ENCODE measurements around the gene CDK9.
"Not testable (repeated sequence)": the region's sequence is repeated elsewhere in the genome, so short reads cannot be mapped to it uniquely, and the experiment has no call there.

Gene CDK9

DNA sequence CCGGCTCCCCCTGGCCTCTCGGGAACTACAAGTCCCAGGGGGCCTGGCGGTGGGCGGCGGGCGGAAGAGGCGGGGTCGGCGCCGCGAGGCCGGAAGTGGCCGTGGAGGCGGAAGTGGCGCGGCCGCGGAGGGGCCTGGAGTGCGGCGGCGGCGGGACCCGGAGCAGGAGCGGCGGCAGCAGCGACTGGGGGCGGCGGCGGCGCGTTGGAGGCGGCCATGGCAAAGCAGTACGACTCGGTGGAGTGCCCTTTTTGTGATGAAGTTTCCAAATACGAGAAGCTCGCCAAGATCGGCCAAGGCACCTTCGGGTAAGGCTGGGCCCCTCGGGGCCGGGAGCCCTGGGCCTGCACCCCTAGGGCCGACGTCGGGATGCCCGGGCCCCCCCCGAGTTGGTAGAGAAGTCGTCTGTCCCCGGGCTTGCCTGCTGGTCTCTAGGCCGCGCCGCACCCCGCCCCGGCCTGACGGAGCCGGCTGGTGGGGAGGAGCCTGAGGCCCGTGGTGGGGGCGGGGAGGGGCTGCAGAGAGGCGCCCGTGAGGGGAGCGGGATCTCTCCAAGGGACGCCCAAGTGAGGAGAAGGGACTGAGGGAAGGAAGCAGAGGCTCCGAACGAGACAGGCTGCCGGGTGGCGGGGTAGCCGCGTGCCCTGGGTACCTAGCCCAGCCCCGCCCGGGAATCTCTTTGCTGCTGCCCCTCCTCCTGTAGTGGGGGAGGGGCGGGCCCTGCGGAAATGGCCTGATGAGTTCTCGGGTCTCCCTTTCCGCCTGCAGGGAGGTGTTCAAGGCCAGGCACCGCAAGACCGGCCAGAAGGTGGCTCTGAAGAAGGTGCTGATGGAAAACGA lies at the start of gene CDK9:
Gene CDK9 (plus strand): TSS at position 102 of the 840 bp plus-strand sequence. CDS start 115 bp downstream, at position 217.
- peak; percentile 89 for DNase-seq (ENCODE audit: low read depth)

DNA sequence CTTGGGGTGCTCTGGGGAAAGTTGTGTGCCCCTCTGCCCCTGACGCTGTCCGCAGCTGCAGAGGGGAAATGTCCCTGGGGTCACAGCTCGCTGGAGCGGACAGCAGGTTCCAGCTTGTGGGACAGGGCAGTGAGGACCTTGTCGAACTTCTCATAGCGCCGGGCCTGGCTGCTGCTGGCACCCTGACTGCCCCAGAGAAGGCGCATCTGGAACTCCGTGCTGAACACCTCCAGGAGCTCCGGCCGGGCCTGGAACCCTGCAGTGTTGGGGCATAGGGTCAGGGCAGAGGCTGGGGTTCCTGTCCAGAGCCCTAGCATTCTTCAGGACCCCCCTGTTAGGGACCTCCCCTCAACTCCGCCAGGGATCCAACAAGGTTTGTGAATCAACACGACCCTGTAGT lies 47.2 kb upstream of the CDK9 start:
- no peak for DNase-seq (ENCODE audit: low read depth)

DNA sequence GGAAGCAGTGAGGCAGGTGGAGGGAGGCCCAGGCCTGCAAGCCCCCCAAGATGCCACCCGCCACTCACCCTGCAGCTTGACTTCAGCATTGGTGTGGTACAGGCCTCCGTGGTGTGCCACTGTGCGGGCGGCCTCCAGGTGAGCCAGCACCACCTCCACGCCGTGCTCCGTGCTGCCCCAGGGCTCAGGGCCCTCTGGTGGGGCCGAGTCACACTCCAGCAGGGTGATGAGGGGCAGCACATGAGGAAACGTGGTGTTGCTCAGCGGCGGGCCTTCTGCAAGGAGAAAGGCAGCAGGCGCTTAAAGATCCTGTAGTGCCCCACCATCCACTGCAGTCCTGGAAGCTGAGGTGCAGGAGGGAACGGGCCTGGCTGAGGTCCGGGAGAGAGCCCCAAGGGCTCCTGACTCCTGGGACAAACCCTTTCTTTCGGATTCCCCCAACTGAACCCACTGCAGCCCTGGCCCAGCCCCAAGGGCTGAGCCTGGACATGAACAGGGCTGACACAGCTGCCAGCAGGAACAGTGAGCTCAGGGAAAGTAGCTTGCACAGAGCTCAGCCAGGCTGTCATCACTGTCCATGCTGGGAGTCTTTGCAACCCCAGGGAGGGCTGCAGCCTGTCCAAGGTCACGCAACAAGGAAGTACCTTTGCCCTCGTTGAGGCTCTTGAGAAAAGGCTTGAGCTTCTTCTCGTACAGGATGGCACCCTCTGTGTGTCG lies 46.1 kb upstream of the CDK9 start:
- no peak for DNase-seq (ENCODE audit: low read depth)

DNA sequence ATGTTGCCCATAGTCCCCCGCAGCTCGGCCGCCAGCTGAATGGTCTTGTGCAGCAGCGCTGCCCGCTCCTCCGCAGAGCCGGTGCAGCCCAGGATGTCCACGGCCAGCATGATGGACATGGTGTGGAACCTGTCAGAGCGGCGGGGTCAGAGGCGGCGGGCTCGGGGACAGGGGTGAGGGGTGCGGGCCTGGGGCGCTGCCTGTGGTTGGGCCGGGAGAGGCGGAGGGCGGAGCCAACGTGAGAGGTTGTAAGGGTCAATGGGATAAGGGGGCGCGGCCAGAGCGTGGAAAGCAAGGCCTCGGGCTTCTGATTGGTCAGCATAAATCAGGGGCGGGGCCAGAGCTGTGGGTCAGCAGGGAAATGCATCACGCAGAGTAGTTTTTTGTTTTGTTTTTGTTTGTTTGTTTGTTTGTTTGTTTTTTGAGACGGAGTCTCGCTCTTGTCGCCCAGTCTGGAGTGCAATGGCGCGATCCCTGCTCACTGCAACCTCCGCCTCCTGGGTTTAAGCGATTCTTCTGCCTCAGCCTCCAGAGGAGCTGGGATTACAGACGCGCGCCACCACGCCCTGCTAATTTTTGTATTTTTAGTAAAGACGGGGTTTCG lies 43.9 kb upstream of the CDK9 start:
- no peak for DNase-seq (ENCODE audit: low read depth)

DNA sequence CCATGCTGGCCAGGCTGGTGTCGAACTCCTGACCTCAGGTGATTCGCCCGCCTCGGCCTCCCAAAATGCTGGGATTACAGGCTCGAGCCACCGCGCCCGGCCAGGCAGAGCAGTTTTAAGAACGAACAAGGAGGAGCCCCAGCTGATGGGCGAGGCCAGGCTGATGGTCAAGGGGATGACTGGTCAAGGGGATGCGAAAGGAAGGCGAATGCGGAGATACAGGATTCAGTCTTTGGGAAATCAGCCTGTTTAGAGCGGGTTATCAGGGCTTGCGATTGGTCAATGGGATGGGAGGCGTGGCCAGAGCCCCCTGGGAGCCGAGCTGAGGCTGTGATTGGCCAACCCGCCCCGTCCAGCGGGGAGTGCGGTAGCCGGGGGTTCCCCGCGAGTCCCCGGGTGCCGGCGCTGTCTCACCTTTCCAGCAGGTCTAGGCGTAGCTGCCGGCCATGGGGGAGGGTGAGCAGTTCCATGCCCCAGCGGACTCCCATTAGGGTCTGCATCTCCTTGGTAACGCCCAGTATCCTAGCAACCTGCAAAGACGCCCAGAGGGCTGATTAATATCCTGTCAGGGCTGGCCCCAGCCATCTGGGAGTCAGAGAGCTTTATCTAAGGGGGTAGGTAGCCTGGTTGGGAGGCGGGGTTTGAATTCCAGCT lies 43.3 kb upstream of the CDK9 start:
- DNase-seq (ENCODE audit: low read depth) = no peak

DNA sequence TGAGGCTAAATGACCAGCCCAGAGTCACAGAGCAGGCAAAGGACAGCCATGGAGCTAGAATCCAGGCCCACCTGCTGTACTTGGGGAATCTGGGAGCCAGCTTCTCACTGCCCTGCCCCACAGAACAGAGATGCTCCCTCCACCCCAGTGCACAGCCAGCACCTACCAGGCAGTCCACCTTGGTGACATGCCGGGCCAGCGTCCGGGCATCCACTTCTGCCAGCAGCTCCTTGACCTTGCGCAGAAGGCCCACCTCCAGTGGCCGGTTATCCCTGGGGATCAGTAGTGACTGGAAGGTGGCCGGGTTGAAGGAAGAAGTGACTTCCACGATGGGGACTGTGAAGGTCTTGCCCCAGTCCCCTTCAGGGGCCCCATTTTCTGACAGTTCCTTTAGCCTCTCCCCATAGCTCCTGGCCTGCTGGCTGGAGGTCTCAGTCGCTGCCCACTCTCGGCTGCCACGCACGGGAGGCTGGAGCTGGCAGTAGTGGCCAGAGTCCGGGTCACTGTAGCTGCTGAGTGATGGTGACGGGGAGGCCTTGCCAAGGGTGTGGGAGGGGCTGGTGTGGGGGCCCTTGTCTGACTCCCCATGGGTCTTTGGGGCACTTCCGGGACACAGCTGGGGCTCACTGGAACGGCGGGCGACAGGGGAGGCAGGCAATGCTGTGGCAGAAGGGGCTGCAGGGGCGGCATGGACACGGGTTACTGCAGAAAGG lies 41.3 kb upstream of the CDK9 start:
- no peak for DNase-seq (ENCODE audit: low read depth)

DNA sequence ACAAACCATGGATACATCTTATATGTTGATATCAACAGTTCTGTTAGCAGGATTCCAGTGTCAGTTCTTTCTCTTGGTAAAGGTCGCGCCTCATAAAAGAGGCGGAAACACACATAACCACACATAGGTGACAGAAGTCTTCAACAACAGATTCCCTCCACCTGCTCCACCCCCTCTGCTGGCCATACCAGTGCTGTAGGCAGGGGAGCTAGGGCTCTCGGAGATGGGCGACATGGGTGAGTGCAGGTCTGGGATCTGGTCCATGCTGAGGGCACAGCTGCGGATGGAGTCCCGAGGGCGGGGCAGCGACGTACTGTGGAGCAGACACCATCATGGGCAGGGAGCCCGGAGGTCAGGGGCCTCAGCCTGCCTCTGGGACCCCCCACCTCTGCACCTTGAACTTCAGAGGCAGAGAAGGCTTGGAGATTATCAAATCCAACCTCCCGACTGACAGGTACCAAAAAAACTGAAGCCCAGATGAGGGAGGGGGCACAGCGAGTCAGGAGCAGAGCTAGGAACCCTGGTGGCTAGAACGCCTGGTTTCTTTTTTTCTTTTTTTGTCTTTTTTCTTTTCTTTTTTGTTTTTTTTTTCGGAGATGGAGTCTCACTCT lies 38.8 kb upstream of the CDK9 start:
- DNase-seq (ENCODE audit: low read depth) = no peak

DNA sequence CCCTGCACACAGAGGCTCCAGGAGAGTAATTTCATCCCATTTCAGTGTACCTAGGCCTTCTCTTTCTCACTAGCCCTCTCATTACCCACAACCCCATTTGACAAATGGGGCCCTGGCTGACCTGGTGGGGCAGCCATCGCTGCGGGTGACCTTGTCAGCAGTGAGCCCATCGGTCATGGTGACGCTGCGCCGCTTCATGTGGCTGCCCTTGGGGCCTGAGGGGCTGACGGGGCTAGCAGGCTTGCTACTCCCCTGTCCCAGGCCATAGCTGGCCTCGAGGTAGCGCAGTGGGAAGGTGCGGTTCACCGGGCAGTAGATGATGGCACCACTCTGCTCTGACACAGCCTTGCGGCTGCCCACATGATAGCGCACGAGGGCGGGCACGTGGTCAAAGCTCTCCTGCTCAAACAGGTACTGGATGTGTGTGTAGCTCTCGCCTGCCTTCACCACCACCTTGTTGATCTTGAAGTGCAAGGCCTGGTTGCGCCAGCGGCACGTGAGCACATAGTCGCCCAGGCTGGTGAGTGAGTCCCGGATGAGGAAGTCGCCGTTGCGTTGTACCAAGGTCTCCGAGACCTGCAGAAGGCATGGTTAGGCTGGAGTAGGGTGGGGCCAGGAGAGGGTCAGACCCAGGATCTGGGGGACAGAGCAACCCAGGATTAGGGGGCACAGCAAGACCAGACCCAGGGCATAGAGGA lies 36.6 kb upstream of the CDK9 start:
- DNase-seq (ENCODE audit: low read depth) = no peak

DNA sequence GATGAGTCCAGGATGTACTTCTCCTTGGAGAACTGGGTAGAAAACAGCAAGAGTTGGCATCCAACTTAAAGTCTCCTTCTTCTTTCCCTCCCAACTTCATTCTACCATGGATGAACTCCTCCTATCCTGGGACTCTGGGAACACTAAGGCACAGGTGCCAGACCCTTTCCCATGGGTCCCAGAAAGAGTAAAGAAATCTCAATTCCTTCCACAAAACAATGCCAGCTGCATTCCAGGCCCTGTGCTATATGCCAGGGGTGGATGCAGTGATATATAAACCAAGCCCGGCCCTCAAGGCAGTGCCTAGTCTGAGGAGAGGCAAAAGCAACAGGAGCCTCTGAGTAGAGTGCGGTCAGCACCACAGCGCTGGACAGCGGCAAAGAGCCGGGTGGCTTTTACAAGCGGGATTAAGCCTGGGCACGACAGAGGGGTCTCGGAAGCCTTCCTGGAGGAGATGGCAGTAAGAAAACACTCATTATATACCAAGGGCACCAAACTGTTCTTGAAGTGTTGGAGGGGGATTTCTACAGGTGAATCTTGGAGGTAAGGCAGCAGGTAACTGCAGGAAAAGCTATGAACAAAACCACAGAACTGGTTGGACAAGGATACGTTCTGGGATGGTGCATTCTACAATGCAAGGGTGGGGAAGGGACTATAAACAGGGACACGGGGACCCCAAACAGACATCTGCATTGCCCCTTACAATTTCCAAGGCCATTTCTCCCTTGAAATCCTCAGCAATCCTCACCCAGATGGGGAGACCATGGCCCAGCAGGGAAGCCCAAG lies 34.4 kb upstream of the CDK9 start:
- no peak for DNase-seq (ENCODE audit: low read depth)

DNA sequence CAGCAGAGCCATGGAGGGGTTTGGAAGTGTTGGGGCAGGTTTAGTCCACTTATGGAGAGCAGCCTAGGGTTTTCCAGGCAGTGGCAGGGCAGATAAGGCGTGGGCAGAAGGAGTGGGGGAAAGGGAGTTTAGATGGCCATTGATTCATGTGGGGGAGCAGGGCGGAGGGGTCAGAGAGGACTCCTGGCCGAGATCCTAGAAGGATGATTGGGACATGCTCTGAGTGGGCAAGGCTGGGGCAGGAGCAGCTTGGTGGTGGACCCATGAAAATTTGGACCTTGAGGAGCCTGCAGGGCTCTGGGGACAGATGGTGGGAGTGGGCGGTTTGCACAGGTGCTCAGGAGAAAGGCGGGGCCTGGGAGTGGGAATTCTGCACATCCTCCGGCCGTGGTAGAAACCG lies 32.7 kb upstream of the CDK9 start:
- DNase-seq (ENCODE audit: low read depth) = no peak

DNA sequence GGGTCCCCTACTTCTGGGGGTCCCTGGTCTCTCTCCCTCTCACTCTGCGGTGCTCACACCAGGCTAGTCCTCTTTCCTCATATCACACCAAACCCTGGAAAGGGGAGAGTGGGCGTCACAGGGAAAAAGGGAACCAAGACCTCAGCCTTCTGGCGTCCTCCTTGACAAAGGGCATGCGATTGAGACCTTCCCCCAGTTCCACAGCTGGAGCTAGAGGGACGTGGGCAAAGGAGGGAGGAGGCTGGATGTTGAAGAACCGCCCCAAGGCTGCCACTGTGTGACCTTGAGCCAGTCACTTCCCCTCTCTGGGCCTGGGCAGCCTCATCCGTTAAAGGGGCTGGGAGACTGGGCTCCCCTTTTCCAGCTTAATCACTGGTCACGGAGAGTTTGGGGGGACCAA lies 32.2 kb upstream of the CDK9 start:
- DNase-seq (ENCODE audit: low read depth) = no peak

DNA sequence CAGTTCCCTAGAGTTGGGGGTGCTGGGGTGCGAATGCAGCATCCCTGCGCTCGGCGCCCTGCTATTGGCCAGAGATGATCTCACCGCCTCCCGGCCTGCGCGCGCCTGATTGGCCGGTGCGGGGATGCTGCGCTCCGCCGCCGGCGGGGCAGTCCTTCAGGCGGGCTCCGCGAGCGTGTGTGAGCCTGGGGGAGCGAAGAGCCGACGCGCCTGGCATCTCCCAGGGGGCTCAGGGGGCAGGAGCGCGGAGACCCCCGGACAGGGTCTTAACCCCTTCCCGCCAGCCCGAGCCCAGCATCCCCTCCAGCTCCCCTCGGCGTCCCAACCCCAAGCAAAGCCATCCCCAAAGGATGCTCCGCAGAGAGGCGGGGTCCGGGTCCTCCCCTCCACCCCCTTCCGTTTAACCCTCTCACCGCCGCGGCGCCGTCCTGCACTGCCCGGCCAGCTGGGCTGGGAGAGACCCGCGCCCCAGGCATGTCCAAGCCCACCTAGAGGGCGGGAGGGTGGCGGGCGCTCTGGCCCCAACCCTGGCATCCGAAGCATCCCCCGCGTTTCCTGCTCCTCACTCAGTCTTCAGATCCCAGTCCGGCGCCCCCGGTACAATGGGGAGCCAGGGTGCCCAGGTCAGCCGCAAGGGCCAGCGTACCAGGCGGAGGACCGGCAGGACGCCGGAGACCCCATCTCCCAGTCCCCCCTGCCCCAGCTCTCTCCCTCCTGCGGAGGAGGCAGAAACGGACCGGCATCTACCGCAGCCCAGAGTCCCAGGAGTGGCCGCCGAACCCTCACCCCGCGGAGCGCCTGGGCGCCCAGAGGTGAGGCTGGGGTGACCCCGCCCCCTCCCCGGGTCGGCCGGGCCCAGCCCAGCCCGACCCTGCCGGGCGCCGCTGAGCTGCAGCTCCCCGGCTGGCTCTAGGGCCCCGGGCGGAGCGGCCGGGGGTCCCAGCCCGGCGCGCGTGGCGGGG lies 31.5 kb upstream of the CDK9 start:
- DNase-seq (ENCODE audit: low read depth) = no peak

DNA sequence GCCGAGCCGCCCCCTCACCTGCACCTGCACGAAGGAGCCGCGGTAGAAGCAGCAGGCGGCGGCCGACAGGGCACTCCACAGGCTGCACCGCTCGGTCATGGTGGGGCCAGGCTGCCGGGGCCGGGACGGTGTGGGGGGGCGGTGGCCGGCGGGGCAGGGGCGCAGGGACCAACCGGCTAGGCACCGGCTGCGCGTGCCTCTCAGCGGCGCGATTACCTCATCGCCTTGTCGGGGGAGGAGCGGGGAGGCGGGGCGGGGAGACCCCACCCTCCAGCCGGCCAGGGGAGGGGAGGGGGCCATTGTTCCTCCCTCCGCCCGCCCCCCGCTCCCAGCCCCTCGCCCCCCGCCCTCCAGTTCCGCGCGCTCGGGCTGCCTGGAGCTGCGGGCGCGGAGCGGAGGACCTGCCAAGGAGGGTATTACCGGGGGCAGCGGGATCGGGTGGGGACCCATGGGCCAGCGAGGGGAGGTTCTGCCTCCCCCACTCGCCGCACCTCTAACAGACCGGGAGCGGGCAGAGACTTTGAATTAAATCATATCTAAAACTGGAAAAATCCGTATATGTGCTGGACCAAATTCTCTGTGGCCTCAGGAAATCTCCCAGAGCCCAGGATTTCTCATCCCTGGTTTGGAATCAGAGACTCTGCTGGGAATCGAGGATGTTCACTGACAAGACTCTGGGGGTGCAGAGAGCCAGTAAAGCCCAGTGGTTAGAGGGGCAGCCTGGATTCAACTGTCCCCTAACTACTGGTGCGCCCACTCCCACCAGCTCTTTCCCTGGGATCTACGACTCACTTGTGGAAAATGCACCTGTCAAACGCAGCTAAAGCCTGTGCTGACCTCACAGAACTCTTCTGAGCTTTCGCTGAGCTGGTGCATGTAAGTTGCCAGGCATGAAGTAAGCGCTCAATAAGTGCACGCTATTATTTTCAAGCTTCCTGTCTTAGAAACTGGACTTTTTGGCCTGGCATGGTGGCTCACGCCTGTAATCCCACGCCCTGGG lies 30.5 kb upstream of the CDK9 start:
- no peak for DNase-seq (ENCODE audit: low read depth)

DNA sequence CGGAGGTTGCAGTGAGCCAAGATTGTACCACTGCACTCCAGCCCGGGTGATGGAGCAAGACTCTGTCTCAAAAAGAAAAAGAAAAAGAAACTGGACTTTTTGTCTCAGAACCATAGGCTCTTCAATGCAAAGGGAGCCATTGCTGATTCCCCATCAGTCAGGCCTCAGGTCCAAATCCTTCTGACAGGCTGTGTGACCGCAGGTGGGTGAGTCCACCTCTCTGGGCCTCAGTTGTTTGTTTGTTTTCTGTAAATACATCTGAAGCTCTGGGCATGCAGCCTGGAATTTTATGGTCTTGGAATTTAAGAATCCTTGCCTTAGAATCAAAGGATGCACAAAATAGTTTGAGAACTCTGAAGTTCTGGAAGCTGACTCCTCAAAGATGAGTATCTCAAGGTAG lies 29.6 kb upstream of the CDK9 start:
- no peak for DNase-seq (ENCODE audit: low read depth)

DNA sequence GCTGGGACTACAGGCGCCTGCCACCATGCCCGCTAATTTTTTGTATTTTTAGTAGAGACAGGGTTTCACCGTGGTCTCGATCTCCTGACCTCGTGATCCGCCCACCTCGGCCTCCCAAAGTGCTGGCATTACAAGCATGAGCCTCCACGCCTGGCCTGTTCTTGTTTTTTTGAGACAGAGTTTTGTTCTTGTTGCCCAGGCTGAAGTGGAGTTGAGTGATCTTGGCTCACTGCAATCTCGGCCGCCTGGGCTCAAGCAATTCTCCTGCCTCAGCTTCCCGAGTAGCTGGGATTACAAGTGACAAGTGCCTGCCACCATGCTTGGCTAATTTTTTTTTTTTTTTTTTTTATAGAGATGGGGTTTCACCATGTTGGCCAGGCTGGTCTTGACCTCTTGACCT lies 29.1 kb upstream of the CDK9 start:
- not testable (repeated sequence) for DNase-seq (ENCODE audit: low read depth)

DNA sequence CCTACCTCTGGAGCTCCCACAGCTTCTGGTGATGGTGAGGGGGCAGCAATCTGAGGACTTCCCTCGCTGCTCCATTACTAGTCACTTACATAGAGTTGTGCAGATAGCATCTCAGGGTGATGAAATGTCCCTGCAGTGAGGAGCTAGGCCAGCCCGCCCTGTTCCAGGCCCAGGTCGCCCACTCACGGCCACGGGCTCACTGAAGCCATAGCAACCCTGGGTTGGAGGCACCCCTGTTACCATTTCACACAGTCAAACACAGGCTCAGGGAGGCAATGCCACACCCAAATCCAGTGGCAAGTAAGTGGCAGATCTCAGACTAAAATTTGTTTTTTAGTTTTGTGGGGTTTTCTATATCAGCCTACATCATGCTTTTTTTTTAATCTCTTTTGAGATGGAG lies 27.0 kb upstream of the CDK9 start:
- DNase-seq (ENCODE audit: low read depth) = no peak

DNA sequence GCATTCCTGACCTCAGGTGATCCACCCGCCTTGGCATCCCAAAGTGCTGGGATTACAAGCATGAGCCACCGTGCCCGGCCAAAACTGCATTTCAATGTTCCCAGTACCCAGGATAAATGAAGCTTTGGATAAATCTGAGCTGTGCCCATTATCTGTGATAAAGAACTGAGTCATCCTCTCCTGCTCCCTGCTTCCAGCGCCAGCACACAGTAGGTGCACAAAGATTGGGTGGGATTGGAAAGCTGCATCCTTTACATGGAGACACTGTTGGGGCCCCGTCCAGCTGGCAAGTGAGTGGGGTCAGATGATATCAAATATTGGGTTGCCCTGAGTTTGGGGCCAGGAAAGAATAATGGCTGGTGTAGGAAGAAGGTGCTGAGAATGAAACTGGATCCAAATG lies 24.8 kb upstream of the CDK9 start:
- no peak for DNase-seq (ENCODE audit: low read depth)

Data from activated T-helper 9 cell treated with anti-CD3 and anti-CD28 coated beads, Interleukin-2, amount 50 U/mL, for 16 hours (primary cell).